VCaP (cell line): ENCODE results near the gene MAP3K6.

Source experiments
- H3K27ac ChIP-seq: fragments of 450-650 bp; 2 replicates; pipeline ENCODE4 v1.5.1; 2017
- CTCF ChIP-seq: fragments of 450-650 bp; conservative IDR thresholded peaks from 2 replicates; pipeline ENCODE4 v1.5.1; 2017; ENCODE audit warnings: mild to moderate bottlenecking, moderate library complexity

Gene MAP3K6

GRCh38 chr1:27349784-27350662 is 16.7 kb downstream of the MAP3K6 start:
- peak overlapping the region; percentile 91 for H3K27ac ChIP-seq
- TF ChIP-seq CTCF, result no peak

GRCh38 chr1:27348861-27349783 is 17.6 kb downstream of the MAP3K6 start:
- peak overlapping the region; percentile 91 for H3K27ac ChIP-seq
- no peak for TF ChIP-seq CTCF

GRCh38 chr1:27346991-27347624 is 19.7 kb downstream of the MAP3K6 start:
- no peak for TF ChIP-seq CTCF
- no peak overlapping the region for H3K27ac ChIP-seq

- H3K27ac ChIP-seq, result no peak overlapping the region
- no peak for TF ChIP-seq CTCF
Measured at GRCh38 chr1:27346357-27346756, 20.4 kb downstream of the MAP3K6 start.

- no peak overlapping the region for H3K27ac ChIP-seq
- TF ChIP-seq CTCF, result no peak
Measured at GRCh38 chr1:27345272-27345671, 21.5 kb downstream of the MAP3K6 start.

- TF ChIP-seq CTCF, result no peak
- peak overlapping the region; percentile 80 for H3K27ac ChIP-seq
Measured at GRCh38 chr1:27343639-27344025, 23.1 kb downstream of the MAP3K6 start.
